GM18517 (cell line): Measurements from ENCODE around the gene HYAL2.
A peak's percentile ranks its signal among the peaks of the same experiment; 100 is the strongest.

Source experiments
- ATAC-seq: cut with Tn5 transposase; IDR thresholded peaks from one replicate; pipeline ENCODE4 v1.9.1; 2021; ENCODE audit warnings: mild to moderate bottlenecking, moderate library complexity; ENCODE audit not compliant: unreplicated experiment

Gene HYAL2

GRCh38 chr3:50322386-50323091 lies at the start of gene HYAL2:
TSS of gene HYAL2 (minus strand) at chr3:50322745. CDS start at chr3:50320489, 2,256 bp downstream.
- no peak for ATAC-seq

- ATAC-seq: no peak
Measured at GRCh38 chr3:50371133-50371685, 48.7 kb upstream of the HYAL2 start.

GRCh38 chr3:50370594-50370993 lies 48.0 kb upstream of the HYAL2 start:
- ATAC-seq: no peak

GRCh38 chr3:50369012-50369670 lies 46.6 kb upstream of the HYAL2 start:
- ATAC-seq: no peak

- no peak for ATAC-seq
Measured at GRCh38 chr3:50365842-50366220, 43.3 kb upstream of the HYAL2 start.

- ATAC-seq: peak; percentile 81
Measured at GRCh38 chr3:50365080-50365841, 42.7 kb upstream of the HYAL2 start.

GRCh38 chr3:50364573-50365079 lies 42.1 kb upstream of the HYAL2 start:
- no peak for ATAC-seq

GRCh38 chr3:50359760-50360110 lies 37.2 kb upstream of the HYAL2 start:
- no peak for ATAC-seq

GRCh38 chr3:50358911-50359759 lies 36.6 kb upstream of the HYAL2 start, which contains the start of gene TMEM115:
TSS of gene TMEM115 (minus strand) at chr3:50359521. CDS start at chr3:50359063, 458 bp downstream.
- peak; percentile 98 for ATAC-seq

- no peak for ATAC-seq
Measured at GRCh38 chr3:50358355-50358910, 35.9 kb upstream of the HYAL2 start.

GRCh38 chr3:50357481-50357880 lies 34.9 kb upstream of the HYAL2 start:
- ATAC-seq: no peak

GRCh38 chr3:50356553-50356952 lies 34.0 kb upstream of the HYAL2 start:
- no peak for ATAC-seq

GRCh38 chr3:50355829-50356552 lies 33.4 kb upstream of the HYAL2 start:
- ATAC-seq: no peak

- no peak for ATAC-seq
Measured at GRCh38 chr3:50354850-50355249, 32.3 kb upstream of the HYAL2 start.

- ATAC-seq: no peak
Measured at GRCh38 chr3:50354186-50354764, 31.7 kb upstream of the HYAL2 start.

- no peak for ATAC-seq
Measured at GRCh38 chr3:50353245-50354004, 30.9 kb upstream of the HYAL2 start.

GRCh38 chr3:50352781-50353180 lies 30.2 kb upstream of the HYAL2 start:
- ATAC-seq: no peak

GRCh38 chr3:50351323-50351697 lies 28.8 kb upstream of the HYAL2 start:
- ATAC-seq: no peak
